Cardiac fibroblast (primary cell): Measurements from ENCODE around the gene SLC25A27.

ENCODE experiments used
- DNase-seq, 2 donors: peaks; one replicate each; pipeline versions ENCODE4 v3.0.0 to v3.0.0-alpha.2; 2010; ENCODE audit warnings: low read depth in 2 of 2
- H3K4me3 ChIP-seq, 2 donors: replicated peaks in 1 of 2; 1 replicate in 1 of 2; 2 replicates in 1 of 2; pipeline ENCODE4 v1.5.1; 2011; ENCODE audit warnings: low read depth in 2 of 2, low read length in 2 of 2, mild to moderate bottlenecking in 2 of 2, moderate library complexity in 1 of 2
- TF ChIP-seq, protein P1 (sequence below): IDR thresholded peaks from one replicate; pipeline ENCODE4 v1.5.1; 2011; ENCODE audit warnings: low read depth, mild to moderate bottlenecking, low read length, inconsistent platforms

Gene SLC25A27, protein sequence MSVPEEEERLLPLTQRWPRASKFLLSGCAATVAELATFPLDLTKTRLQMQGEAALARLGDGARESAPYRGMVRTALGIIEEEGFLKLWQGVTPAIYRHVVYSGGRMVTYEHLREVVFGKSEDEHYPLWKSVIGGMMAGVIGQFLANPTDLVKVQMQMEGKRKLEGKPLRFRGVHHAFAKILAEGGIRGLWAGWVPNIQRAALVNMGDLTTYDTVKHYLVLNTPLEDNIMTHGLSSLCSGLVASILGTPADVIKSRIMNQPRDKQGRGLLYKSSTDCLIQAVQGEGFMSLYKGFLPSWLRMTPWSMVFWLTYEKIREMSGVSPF

DNA sequence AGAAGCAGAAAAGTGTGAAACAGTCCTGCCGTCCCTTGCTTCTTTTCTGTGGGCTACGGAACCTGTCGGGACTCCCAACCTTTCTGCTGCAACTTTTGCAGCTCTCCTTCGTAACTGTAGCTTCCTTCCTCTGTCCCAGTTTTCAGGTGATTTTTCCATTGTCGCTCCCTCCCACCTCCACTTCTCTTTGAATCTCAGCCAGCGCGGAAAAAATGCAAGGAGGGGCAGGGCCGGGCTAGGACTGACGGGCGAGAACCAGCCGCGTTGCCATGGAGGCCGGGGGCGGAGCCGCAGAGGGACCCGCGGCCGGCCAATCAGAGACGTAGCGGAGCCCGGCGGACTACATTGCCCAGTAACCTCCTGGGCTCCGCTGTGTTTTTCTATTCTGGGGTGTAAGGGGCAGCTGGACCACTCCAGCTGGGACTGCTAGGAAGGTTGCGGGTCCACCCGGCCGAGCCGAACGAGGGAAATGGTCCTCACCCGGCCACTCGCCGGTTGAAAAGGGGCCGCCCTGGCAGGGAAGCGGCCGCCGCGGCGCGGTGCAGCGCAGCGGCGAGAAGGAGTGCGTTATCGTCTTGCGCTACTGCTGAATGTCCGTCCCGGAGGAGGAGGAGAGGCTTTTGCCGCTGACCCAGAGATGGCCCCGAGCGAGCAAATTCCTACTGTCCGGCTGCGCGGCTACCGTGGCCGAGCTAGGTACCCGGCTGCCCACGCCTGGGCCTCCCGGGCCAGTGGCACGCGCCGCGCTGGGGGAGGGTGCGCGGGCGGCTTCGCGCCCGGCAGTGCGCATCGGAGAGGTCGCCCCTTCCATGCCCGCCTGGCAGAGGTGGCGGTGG, at the start of gene SLC25A27, which contains the start of gene CYP39A1:
SLC25A27 (plus strand) TSS at position 373 of the 836 bp plus-strand sequence; CDS start at position 591, 218 bp downstream.
CYP39A1 (minus strand) TSS at position 216 of the 836 bp plus-strand sequence. CDS start 236 bp downstream, outside the sequence.
- TF ChIP-seq, protein P1, sequence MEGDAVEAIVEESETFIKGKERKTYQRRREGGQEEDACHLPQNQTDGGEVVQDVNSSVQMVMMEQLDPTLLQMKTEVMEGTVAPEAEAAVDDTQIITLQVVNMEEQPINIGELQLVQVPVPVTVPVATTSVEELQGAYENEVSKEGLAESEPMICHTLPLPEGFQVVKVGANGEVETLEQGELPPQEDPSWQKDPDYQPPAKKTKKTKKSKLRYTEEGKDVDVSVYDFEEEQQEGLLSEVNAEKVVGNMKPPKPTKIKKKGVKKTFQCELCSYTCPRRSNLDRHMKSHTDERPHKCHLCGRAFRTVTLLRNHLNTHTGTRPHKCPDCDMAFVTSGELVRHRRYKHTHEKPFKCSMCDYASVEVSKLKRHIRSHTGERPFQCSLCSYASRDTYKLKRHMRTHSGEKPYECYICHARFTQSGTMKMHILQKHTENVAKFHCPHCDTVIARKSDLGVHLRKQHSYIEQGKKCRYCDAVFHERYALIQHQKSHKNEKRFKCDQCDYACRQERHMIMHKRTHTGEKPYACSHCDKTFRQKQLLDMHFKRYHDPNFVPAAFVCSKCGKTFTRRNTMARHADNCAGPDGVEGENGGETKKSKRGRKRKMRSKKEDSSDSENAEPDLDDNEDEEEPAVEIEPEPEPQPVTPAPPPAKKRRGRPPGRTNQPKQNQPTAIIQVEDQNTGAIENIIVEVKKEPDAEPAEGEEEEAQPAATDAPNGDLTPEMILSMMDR, result no peak
- H3K4me3 ChIP-seq, result peak within 1 kb of the TSS; percentile 68 to 80
- DNase-seq, result peak; percentile 79 to 84

DNA sequence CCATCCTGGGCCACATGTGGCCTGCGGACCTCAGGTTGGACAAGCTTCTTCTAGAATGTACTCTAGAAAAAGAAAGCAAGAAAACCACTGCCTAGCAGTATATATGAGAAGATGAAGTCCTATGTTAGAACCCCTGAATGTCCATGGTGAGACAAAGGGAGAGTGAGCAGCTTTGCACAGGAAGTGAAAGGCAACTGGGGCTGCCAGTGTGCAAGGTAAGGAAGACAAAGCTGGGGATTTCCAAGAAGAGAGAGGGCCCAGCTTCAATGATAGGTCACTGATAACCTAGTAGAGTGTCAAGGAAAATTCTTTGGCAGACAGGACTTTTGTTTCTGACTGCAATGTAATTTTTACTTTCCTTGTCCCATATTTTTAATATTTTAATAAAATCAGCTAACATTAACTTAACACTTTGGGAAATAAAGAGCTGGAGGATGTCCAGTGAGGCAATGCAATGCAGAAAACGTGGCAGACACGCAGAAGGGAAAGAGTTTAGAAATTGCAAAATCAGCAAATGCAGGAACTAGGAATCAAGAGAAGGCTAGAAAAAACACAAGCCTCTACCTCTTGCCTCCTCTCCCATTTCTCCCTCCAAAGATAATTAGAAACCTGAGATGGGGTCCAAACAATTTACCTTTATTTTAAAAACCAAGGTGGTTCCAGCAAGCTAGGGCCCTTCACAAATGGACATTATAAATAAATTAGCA, 47.5 kb upstream of the SLC25A27 start:
- TF ChIP-seq, protein P1, result no peak
- no peak overlapping the region for H3K4me3 ChIP-seq
- no peak for DNase-seq

DNA sequence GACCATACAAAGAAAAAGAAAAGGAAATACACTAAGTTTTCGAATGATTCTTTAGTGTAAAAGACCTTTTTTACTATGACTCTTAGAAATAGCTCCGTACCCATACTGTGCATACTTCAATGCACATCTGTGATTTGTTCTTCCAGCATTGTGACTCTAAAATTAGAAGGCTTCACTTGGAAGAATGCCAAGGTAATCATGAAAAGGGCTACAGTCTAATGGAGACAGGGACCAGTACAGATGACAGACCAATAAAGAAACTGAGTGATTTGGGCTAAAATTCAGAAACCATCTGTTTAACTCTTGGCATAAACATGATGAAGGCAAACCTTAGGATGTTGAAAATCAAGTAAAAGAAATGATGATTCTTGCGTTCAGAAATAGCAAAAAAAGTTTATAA, 46.4 kb upstream of the SLC25A27 start:
- peak in 1 of 2 donors; percentile 5 for DNase-seq
- H3K4me3 ChIP-seq, result no peak overlapping the region
- TF ChIP-seq, protein P1, result no peak

DNA sequence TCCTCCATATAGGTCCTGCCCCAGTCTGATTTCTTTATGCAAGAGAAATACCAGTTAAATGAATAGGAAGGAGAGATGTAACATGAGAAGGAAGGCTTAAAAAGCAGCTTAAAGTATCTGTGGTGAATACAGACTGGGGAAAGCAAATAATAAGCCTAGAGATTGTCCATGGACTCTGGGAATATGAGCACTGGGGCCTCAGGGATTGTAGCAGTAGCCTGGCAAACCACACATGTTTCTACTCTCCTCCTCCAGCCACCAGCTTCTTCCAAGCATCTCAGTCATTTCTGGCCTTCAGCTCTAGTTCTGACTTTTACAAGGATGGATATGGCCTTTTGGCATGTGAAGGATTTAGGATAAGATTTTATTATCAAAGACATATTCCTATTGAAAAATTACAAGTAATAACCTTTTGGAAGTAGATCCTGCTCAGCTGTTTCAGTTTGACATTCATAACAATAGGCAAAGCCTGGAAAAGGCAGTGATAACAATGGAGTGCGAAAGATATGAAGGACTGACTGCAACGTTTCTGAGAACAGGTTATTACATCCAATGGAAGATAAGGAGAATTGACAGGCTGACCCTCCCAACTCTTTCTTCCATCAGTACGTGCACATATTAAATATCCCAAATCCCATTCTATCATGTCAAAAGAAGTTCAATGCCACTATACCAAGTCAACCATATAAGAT, 41.8 kb upstream of the SLC25A27 start:
- TF ChIP-seq, protein P1, result no peak
- H3K4me3 ChIP-seq, result no peak overlapping the region
- DNase-seq, result no peak

DNA sequence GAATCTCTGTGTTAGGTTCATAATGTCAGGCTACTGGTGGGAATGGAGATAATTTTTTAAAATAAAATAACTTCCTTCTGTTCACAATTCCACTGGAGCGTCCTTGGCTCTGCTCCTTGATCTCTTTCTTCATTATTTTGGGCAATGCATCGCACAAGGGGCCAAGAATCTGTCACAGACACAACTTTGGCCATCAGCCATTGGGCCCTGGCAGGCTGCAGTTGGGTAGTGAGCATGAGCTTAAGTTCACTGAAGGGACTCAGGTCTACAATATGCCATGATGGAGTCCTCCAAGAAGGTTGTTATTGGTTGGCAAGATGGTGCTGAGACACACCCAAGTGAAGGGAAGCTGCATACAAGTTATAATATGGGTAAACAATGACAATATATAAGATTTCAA, 40.1 kb upstream of the SLC25A27 start:
- DNase-seq, result no peak
- TF ChIP-seq, protein P1, result no peak
- no peak overlapping the region for H3K4me3 ChIP-seq

DNA sequence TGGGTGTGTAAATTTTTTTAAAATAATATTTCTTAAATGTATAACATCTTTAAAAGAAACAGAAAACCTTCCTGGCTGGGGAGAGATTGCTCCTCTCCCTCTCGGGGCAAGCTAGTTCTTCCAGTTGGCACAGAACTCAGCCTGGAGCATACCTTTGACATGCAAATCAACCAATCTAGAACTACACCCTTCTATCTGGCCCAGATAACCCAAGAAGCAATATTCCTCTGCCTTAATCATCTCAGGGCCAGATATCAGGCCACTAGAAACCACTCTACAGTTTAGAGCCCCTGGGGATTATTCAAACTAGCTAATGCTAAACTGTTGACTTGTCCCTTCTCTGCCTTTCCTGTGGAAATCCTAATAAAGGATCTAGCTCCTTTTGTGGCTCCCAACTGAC, 34.0 kb upstream of the SLC25A27 start:
- no peak for DNase-seq
- TF ChIP-seq, protein P1, result no peak
- no peak overlapping the region for H3K4me3 ChIP-seq
